Stimulated activated CD8-positive, alpha-beta memory T cell treated with anti-CD3 and anti-CD28 coated beads, Interleukin-7, amount 100 ng/mL, for 48 hours (primary cell): ENCODE results near the gene C1orf159.

ENCODE experiments used
- DNase-seq, 2 donors: peaks; one replicate each; pipeline ENCODE4 v3.0.0-alpha.2; 2020; ENCODE audit warnings: low read depth in 1 of 2; ENCODE audit errors: extremely low read depth in 1 of 2

The C1orf159 gene

GRCh38 chr1:1132956-1133750 is 17.3 kb upstream of the C1orf159 start:
- no peak for DNase-seq

- DNase-seq, result no peak
Measured at GRCh38 chr1:1132042-1132950, 16.4 kb upstream of the C1orf159 start.

- DNase-seq, result no peak
Measured at GRCh38 chr1:1130206-1131120, 14.6 kb upstream of the C1orf159 start.

GRCh38 chr1:1129381-1129821 is 13.5 kb upstream of the C1orf159 start:
- DNase-seq, result no peak

- DNase-seq, result no peak
Measured at GRCh38 chr1:1128454-1129139, 12.7 kb upstream of the C1orf159 start.

- no peak for DNase-seq
Measured at GRCh38 chr1:1127551-1128451, 11.9 kb upstream of the C1orf159 start.

GRCh38 chr1:1125945-1126344 is 10.1 kb upstream of the C1orf159 start:
- DNase-seq, result no peak

- DNase-seq, result no peak
Measured at GRCh38 chr1:1124786-1125642, 9.1 kb upstream of the C1orf159 start.

GRCh38 chr1:1124508-1124785 is 8.6 kb upstream of the C1orf159 start:
- DNase-seq, result no peak

- no peak for DNase-seq
Measured at GRCh38 chr1:1123581-1124507, 8.0 kb upstream of the C1orf159 start.

GRCh38 chr1:1122981-1123480 is 7.1 kb upstream of the C1orf159 start:
- DNase-seq, result no peak

- peak; percentile 62 to 77 for DNase-seq
Measured at GRCh38 chr1:1122078-1122811, 6.4 kb upstream of the C1orf159 start.

GRCh38 chr1:1121611-1122077 is 5.8 kb upstream of the C1orf159 start:
- DNase-seq, result no peak

- DNase-seq, result no peak
Measured at GRCh38 chr1:1120866-1121591, 5.1 kb upstream of the C1orf159 start.

GRCh38 chr1:1120096-1120495 is 4.2 kb upstream of the C1orf159 start:
- no peak for DNase-seq
